ENCODE data around the gene NDUFS6.

GRCh38 chr5:1820926-1821325, 19.7 kb downstream of the NDUFS6 start:
- no peak for TF ChIP-seq CTCF (conservative IDR thresholded peaks at IDR 0.05; ENCODE audit: low read depth, low read length)
- TF ChIP-seq BHLHE40 (IDR thresholded peaks at IDR 0.05; ENCODE audit: low read depth, low read length) = no peak
- TF ChIP-seq RCOR1 (IDR thresholded peaks at IDR 0.05; ENCODE audit: insufficient replicate concordance, low read length) = no peak
- TF ChIP-seq POLR2A (IDR thresholded peaks at IDR 0.05; ENCODE audit: low read depth, low read length) = no peak
- TF ChIP-seq USF2 (IDR thresholded peaks at IDR 0.05; ENCODE audit: low read depth, low read length) = no peak
- no peak for TF ChIP-seq ELK1 (IDR thresholded peaks at IDR 0.05; ENCODE audit: borderline replicate concordance, low read depth, low read length)
- TF ChIP-seq MXI1 (IDR thresholded peaks at IDR 0.05; ENCODE audit: borderline replicate concordance, low read depth, low read length) = no peak
- no peak for TF ChIP-seq RAD21 (IDR thresholded peaks at IDR 0.05; ENCODE audit: low read length)
- TF ChIP-seq CEBPB (IDR thresholded peaks at IDR 0.05; ENCODE audit: low read depth, low read length) = no peak

All from IMR-90 (cell line).